ENCODE measurements around the gene NOL8. TPM values are rescaled to one million over a fixed set of nuclear protein-coding genes. Genes with fewer than 3 reads are reported as not detected.

The NOL8 gene
- total and polyA plus RNA-seq, 2 donors = 30.7 to 51.3 TPM

DNA sequence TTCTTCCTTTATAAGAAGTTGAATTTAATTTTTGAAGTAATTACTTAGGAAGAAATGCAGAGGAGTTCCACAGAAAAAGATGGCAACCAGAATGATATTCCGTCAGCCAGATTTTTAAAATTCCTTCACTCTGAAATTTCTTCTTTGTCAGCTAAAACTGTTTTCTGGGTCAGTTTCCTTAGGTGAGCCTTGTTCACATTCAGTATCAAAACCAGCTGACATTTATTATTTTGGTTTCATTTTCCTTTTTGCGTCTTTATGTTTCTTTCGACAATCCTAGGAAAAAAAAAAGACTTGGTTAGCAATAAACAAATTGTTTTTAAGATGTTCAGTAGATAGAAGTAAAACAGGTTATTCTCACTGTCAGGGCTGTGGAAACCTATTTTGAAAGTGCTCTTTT, 27.5 kb downstream of the NOL8 start:
- H3K4me3 ChIP-seq (ENCODE audit: low read length in 2 of 2) = no peak overlapping the region
- peaks cover 9 to 44% of the 10 kb centered on the region in 2 donors for H3K36me3 ChIP-seq (ENCODE audit: control insufficient read depth in 2 of 2, insufficient read depth in 2 of 2, low read length in 1 of 2)
- no peaks in the 10 kb centered on the region for H3K27me3 ChIP-seq (ENCODE audit: control insufficient read depth in 2 of 2, insufficient read depth in 1 of 2, low read length in 1 of 2)
- no peaks in the 10 kb centered on the region for H3K9me3 ChIP-seq (ENCODE audit: control insufficient read depth in 2 of 2, insufficient read depth in 1 of 2, low read length in 1 of 2)
- H3K4me1 ChIP-seq (ENCODE audit: control insufficient read depth in 2 of 2, insufficient read depth in 2 of 2, low read length in 2 of 2) = peaks cover 4 to 6% of the 10 kb centered on the region in 2 donors
- H3K27ac ChIP-seq (ENCODE audit: low read depth in 1 of 2, low read length in 1 of 2) = no peak overlapping the region
- no peak for DNase-seq (ENCODE audit: low read depth in 6 of 9, low spot score in 9 of 9)
- WGBS = 85% methylated on average over 3 of the region's 3 CpGs

- Histone ChIP-seq H3K36me3 (ENCODE audit: control insufficient read depth in 2 of 2, insufficient read depth in 2 of 2, low read length in 1 of 2) (peaks cover 9 to 29% of the 10 kb centered on the region in 2 donors), H3K9me3 (ENCODE audit: control insufficient read depth in 2 of 2, insufficient read depth in 1 of 2, low read length in 1 of 2) (no peaks in the 10 kb centered on the region), H3K4me1 (ENCODE audit: control insufficient read depth in 2 of 2, insufficient read depth in 2 of 2, low read length in 2 of 2) (peaks cover 6 to 12% of the 10 kb centered on the region in 2 donors), H3K27me3 (ENCODE audit: control insufficient read depth in 2 of 2, insufficient read depth in 1 of 2, low read length in 1 of 2) (no peaks in the 10 kb centered on the region), H3K4me3 (ENCODE audit: low read length in 2 of 2) (no peak overlapping the region), H3K27ac (ENCODE audit: low read depth in 1 of 2, low read length in 1 of 2) (no peak overlapping the region)
- DNase-seq (ENCODE audit: low read depth in 6 of 9, low spot score in 9 of 9) = peak in 2 of 9 donors; percentile 7 to 8
- WGBS = 50% methylated on average over 4 of the region's 4 CpGs
Observed at GRCh38 chr9:92295827-92296258, 29.3 kb downstream of the NOL8 start.

GRCh38 chr9:92295240-92295790, 29.8 kb downstream of the NOL8 start:
- Histone ChIP-seq H3K27ac (ENCODE audit: low read depth in 1 of 2, low read length in 1 of 2) (no peak overlapping the region), H3K36me3 (ENCODE audit: control insufficient read depth in 2 of 2, insufficient read depth in 2 of 2, low read length in 1 of 2) (peaks cover 9 to 25% of the 10 kb centered on the region in 2 donors), H3K9me3 (ENCODE audit: control insufficient read depth in 2 of 2, insufficient read depth in 1 of 2, low read length in 1 of 2) (no peaks in the 10 kb centered on the region), H3K4me3 (ENCODE audit: low read length in 2 of 2) (no peak overlapping the region), H3K4me1 (ENCODE audit: control insufficient read depth in 2 of 2, insufficient read depth in 2 of 2, low read length in 2 of 2) (peaks cover 6 to 12% of the 10 kb centered on the region in 2 donors), H3K27me3 (ENCODE audit: control insufficient read depth in 2 of 2, insufficient read depth in 1 of 2, low read length in 1 of 2) (no peaks in the 10 kb centered on the region)
- no peak for DNase-seq (ENCODE audit: low read depth in 6 of 9, low spot score in 9 of 9)
- whole genome bisulfite sequencing = 97% methylated on average over 7 of the region's 7 CpGs

DNA sequence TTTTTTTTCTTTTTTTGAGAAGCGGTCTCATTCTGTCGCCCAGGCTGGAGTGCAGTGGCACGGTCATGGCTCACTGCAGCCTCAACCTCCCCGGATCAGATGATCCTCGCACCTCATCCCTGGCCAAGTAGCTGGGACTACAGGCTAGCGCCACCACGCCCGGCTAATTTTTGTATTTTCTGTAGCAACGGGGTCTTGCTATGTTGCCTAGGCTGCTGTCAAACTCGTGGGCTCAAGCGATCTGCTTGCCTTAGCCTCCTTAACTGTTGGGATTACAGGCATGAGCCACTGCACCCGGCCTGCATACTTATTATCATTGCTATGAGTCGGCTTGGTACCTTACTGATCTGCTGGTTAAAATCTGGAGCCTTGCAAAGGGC, 30.9 kb downstream of the NOL8 start:
- 28% methylated on average over 13 of the region's 13 CpGs for WGBS
- Histone ChIP-seq H3K36me3 (ENCODE audit: control insufficient read depth in 2 of 2, insufficient read depth in 2 of 2, low read length in 1 of 2) (peaks cover 4 to 23% of the 10 kb centered on the region in 2 donors), H3K4me1 (ENCODE audit: control insufficient read depth in 2 of 2, insufficient read depth in 2 of 2, low read length in 2 of 2) (peaks cover 6 to 12% of the 10 kb centered on the region in 2 donors), H3K27me3 (ENCODE audit: control insufficient read depth in 2 of 2, insufficient read depth in 1 of 2, low read length in 1 of 2) (no peaks in the 10 kb centered on the region), H3K4me3 (ENCODE audit: low read length in 2 of 2) (peak overlapping the region; percentile 79 to 89), H3K9me3 (ENCODE audit: control insufficient read depth in 2 of 2, insufficient read depth in 1 of 2, low read length in 1 of 2) (no peaks in the 10 kb centered on the region), H3K27ac (ENCODE audit: low read depth in 1 of 2, low read length in 1 of 2) (peak overlapping the region; percentile 47 to 63)
- DNase-seq (ENCODE audit: low read depth in 6 of 9, low spot score in 9 of 9) = peak in 2 of 9 donors; percentile 3 to 4

DNA sequence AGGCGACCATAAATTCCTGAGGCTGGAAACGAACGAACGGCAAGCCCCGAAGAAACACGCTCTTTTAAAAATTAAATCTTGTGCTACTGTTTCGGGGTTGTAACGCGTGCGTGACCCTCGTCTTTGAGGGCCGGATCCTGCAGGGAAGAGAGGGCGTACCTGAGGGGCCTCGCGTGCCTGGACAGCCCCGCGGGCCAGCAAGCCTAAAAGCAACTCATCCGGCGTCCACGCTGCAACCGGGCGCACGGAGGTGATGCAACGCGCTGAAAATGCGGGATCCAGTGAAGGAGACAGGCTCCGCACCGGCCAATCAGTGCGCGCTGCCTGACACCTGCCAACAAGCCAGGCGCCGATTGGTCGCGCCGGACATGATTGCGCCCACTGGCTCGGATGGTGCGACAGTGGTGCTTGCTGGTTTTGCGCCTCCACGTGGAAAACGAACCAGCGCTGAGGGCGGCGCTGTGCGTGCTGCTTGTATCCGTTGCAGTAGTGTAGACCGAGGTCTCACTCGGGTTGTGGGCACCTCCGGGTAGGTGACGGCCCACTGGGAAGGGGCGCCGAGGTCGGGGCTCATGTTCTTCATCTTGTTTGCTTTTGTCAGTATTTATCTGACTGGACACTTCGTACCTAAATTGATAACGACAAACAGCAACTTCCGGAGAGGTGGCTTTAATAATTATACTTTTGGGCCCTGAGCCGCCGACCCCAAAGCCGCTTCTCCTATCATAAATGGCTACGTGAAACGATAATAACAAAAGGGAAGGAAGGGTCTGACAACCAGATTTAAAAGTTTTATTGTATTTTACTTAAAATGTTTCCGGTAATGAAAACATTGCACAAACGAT, 31.5 kb downstream of the NOL8 start, which contains the start of gene IARS1:
Gene IARS1 (minus strand): TSS at position 246 of the 845 bp plus-strand sequence. CDS start 4,278 bp downstream, outside the sequence.
- Histone ChIP-seq H3K27me3 (ENCODE audit: control insufficient read depth in 2 of 2, insufficient read depth in 1 of 2, low read length in 1 of 2) (no peaks in the 10 kb centered on the region), H3K4me1 (ENCODE audit: control insufficient read depth in 2 of 2, insufficient read depth in 2 of 2, low read length in 2 of 2) (peaks cover 6 to 12% of the 10 kb centered on the region in 2 donors), H3K27ac (ENCODE audit: low read depth in 1 of 2, low read length in 1 of 2) (peak within 1 kb of the TSS; percentile 63 to 93), H3K9me3 (ENCODE audit: control insufficient read depth in 2 of 2, insufficient read depth in 1 of 2, low read length in 1 of 2) (no peaks in the 10 kb centered on the region), H3K36me3 (ENCODE audit: control insufficient read depth in 2 of 2, insufficient read depth in 2 of 2, low read length in 1 of 2) (peaks cover 3 to 21% of the 10 kb centered on the region in 2 donors), H3K4me3 (ENCODE audit: low read length in 2 of 2) (peak within 1 kb of the TSS; percentile 79 to 89)
- peak; percentile 95 to 99 (median 98) for DNase-seq (ENCODE audit: low read depth in 6 of 9, low spot score in 9 of 9)
- under 1% methylated on average over 63 of the region's 63 CpGs for WGBS

- DNase-seq (ENCODE audit: low read depth in 6 of 9, low spot score in 9 of 9) = peak in 2 of 9 donors; percentile 3 to 4
- Histone ChIP-seq H3K4me3 (ENCODE audit: low read length in 2 of 2) (peak overlapping the region; percentile 79 to 89), H3K9me3 (ENCODE audit: control insufficient read depth in 2 of 2, insufficient read depth in 1 of 2, low read length in 1 of 2) (no peaks in the 10 kb centered on the region), H3K27ac (ENCODE audit: low read depth in 1 of 2, low read length in 1 of 2) (no peak overlapping the region), H3K27me3 (ENCODE audit: control insufficient read depth in 2 of 2, insufficient read depth in 1 of 2, low read length in 1 of 2) (no peaks in the 10 kb centered on the region), H3K36me3 (ENCODE audit: control insufficient read depth in 2 of 2, insufficient read depth in 2 of 2, low read length in 1 of 2) (peaks cover 3 to 19% of the 10 kb centered on the region in 2 donors), H3K4me1 (ENCODE audit: control insufficient read depth in 2 of 2, insufficient read depth in 2 of 2, low read length in 2 of 2) (peaks cover 6 to 12% of the 10 kb centered on the region in 2 donors)
- 2% methylated on average over 5 of the region's 5 CpGs for WGBS
Observed at GRCh38 chr9:92293075-92293354, 32.1 kb downstream of the NOL8 start.

GRCh38 chr9:92292338-92293074, 32.6 kb downstream of the NOL8 start:
- Histone ChIP-seq H3K9me3 (ENCODE audit: control insufficient read depth in 2 of 2, insufficient read depth in 1 of 2, low read length in 1 of 2) (no peaks in the 10 kb centered on the region), H3K27ac (ENCODE audit: low read depth in 1 of 2, low read length in 1 of 2) (no peak overlapping the region), H3K27me3 (ENCODE audit: control insufficient read depth in 2 of 2, insufficient read depth in 1 of 2, low read length in 1 of 2) (no peaks in the 10 kb centered on the region), H3K4me1 (ENCODE audit: control insufficient read depth in 2 of 2, insufficient read depth in 2 of 2, low read length in 2 of 2) (peaks cover 6 to 12% of the 10 kb centered on the region in 2 donors), H3K4me3 (ENCODE audit: low read length in 2 of 2) (peak overlapping the region; percentile 79 to 89), H3K36me3 (ENCODE audit: control insufficient read depth in 2 of 2, insufficient read depth in 2 of 2, low read length in 1 of 2) (peaks cover 6 to 19% of the 10 kb centered on the region in 2 donors)
- DNase-seq (ENCODE audit: low read depth in 6 of 9, low spot score in 9 of 9) = no peak
- 57% methylated on average over 8 of the region's 8 CpGs for WGBS

DNA sequence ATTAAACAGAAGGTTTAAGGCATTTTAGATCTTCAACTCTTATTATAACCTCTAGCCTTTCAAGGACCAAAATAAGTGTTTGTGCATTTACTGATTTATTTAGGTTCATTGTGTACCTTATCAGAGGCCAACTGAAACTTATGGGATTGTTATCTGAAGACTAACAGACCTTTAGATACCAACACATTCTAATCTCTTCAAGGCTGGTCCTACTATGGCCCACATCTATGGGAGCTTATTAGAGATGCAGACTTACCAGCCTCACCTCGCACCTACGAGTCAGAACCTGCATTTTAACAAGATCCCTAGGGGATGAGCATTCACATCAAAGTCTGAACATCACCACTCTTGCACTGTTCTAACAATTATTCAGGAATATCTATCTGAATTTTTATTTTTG, 33.6 kb downstream of the NOL8 start:
- H3K4me3 ChIP-seq (ENCODE audit: low read length in 2 of 2) = no peak overlapping the region
- H3K27me3 ChIP-seq (ENCODE audit: control insufficient read depth in 2 of 2, insufficient read depth in 1 of 2, low read length in 1 of 2) = no peaks in the 10 kb centered on the region
- 96% methylated on average over 2 of the region's 2 CpGs for WGBS
- DNase-seq (ENCODE audit: low read depth in 6 of 9, low spot score in 9 of 9) = no peak
- H3K4me1 ChIP-seq (ENCODE audit: control insufficient read depth in 2 of 2, insufficient read depth in 2 of 2, low read length in 2 of 2) = peaks cover 6 to 12% of the 10 kb centered on the region in 2 donors
- peaks cover 6 to 20% of the 10 kb centered on the region in 2 donors for H3K36me3 ChIP-seq (ENCODE audit: control insufficient read depth in 2 of 2, insufficient read depth in 2 of 2, low read length in 1 of 2)
- H3K27ac ChIP-seq (ENCODE audit: low read depth in 1 of 2, low read length in 1 of 2) = no peak overlapping the region
- H3K9me3 ChIP-seq (ENCODE audit: control insufficient read depth in 2 of 2, insufficient read depth in 1 of 2, low read length in 1 of 2) = no peaks in the 10 kb centered on the region
